H1 (cell line): Measurements from ENCODE around the gene RALA. TPM values are rescaled to one million over a fixed set of nuclear protein-coding genes. Genes with fewer than 3 reads are reported as not detected.

Experiments used
- CTCF ChIA-PET: fragments of 300-600 bp; sonication (Branson Sonifier 250); formaldehyde crosslinking; loops from one replicate; lab custom pipeline; 2021; ENCODE audit not compliant: partially characterized antibody; lab: Charles Lee
- POLR2A ChIA-PET: fragments of 300-600 bp; sonication (Branson Sonifier 250); formaldehyde crosslinking; loops from one replicate; lab custom pipeline; 2021; ENCODE audit warnings: inconsistent platforms; ENCODE audit not compliant: partially characterized antibody; lab: Charles Lee
- DNase-seq, 2 experiments: peaks; one replicate each; pipeline versions ENCODE4 v3.0.0 to v3.0.0-alpha.2; 2010 to 2022; ENCODE audit warnings: low spot score in 2 of 2, low read depth in 1 of 2, mixed read lengths in 1 of 2
- FAIRE-seq: peaks from 2 replicates; lab custom pipeline; 2011; peaks lifted over from hg19 to GRCh38; lab: Jason Lieb, UNC
- H2AFZ ChIP-seq: 2 replicates; pipeline ENCODE4 v1.8.1; 2012; ENCODE audit warnings: low read length, inconsistent platforms
- H2AK5ac ChIP-seq: 2 replicates; pipeline ENCODE4 v1.6.1; 2013; ENCODE audit warnings: low read depth, low read length
- H2BK120ac ChIP-seq: replicated peaks from 2 replicates; pipeline ENCODE3; 2013; ENCODE audit warnings: low read depth, low read length, inconsistent platforms
- H2BK12ac ChIP-seq: 2 replicates; pipeline ENCODE4 v1.6.1; 2013; ENCODE audit warnings: low read depth, low read length
- H2BK15ac ChIP-seq: 2 replicates; pipeline ENCODE4 v1.6.1; 2013; ENCODE audit warnings: low read length
- H2BK20ac ChIP-seq: 2 replicates; pipeline ENCODE4 v1.6.1; 2013; ENCODE audit warnings: low read length
- H2BK5ac ChIP-seq: 2 replicates; pipeline ENCODE4 v1.6.1; 2013; ENCODE audit warnings: low read depth, low read length
- H3K14ac ChIP-seq: 2 replicates; pipeline ENCODE4 v1.6.1; 2013; ENCODE audit warnings: inconsistent platforms; ENCODE audit not compliant: insufficient read length
- H3K18ac ChIP-seq: 2 replicates; pipeline ENCODE4 v1.6.1; 2013; ENCODE audit warnings: low read length; ENCODE audit errors: extremely low read depth
- H3K23ac ChIP-seq: 2 replicates; pipeline ENCODE4 v1.6.1; 2013; ENCODE audit warnings: inconsistent platforms; ENCODE audit not compliant: insufficient read length
- H3K23me2 ChIP-seq: 2 replicates; pipeline ENCODE4 v1.6.1; 2013; ENCODE audit warnings: low read depth, low read length
- H3K27ac ChIP-seq: 2 replicates; pipeline ENCODE4 v1.6.1; 2011; ENCODE audit warnings: low read depth, low read length, inconsistent platforms
- H3K27me3 ChIP-seq, 4 experiments: replicated peaks in 1 of 4; 1 replicate in 1 of 4; 2 replicates in 3 of 4; pipeline versions ENCODE4 v1.6.1 to v1.8.1; 2011 to 2013; ENCODE audit warnings: low read length in 3 of 4, mild to moderate bottlenecking in 3 of 4, inconsistent platforms in 2 of 4, mixed read lengths in 2 of 4, moderate library complexity in 1 of 4; ENCODE audit not compliant: control insufficient read depth in 3 of 4, insufficient read depth in 3 of 4; ENCODE audit errors: extremely low read depth in 1 of 4
- H3K36me3 ChIP-seq, 4 experiments: 2 replicates each; pipeline versions ENCODE4 v1.6.1 to v1.8.1; 2011 to 2013; ENCODE audit warnings: mild to moderate bottlenecking in 4 of 4, low read length in 3 of 4, moderate library complexity in 2 of 4, control low read depth in 1 of 4, inconsistent platforms in 1 of 4; ENCODE audit not compliant: insufficient read depth in 4 of 4, control insufficient read depth in 2 of 4
- H3K4ac ChIP-seq: replicated peaks from 2 replicates; pipeline ENCODE3; 2013; ENCODE audit warnings: low read length, low read depth, mixed read lengths, inconsistent platforms; ENCODE audit not compliant: insufficient read length
- H3K4me1 ChIP-seq, 4 experiments: replicated peaks in 1 of 4; 1 replicate in 1 of 4; 2 replicates in 3 of 4; pipeline versions ENCODE4 v1.6.1 to v1.8.1; 2011 to 2013; ENCODE audit warnings: low read length in 3 of 4, inconsistent platforms in 2 of 4, mixed read lengths in 1 of 4; ENCODE audit not compliant: insufficient read depth in 4 of 4, control insufficient read depth in 3 of 4
- H3K4me2 ChIP-seq, 2 experiments: 2 replicates each; pipeline versions ENCODE4 v1.6.1 to v1.8.1; 2011 to 2013; ENCODE audit warnings: low read depth in 2 of 2, low read length in 2 of 2, control low read depth in 1 of 2, inconsistent platforms in 1 of 2, mild to moderate bottlenecking in 1 of 2; ENCODE audit not compliant: insufficient read depth in 1 of 2
- H3K4me3 ChIP-seq, 4 experiments: fragments of 200-600, 300-600 bp in 1 of 4; sonication (generic), shearing (Covaris generic), sonication (Bioruptor Twin) in 1 of 4; 2 replicates each; pipeline versions ENCODE4 v1.5.1 to v1.8.1; 2011 to 2016; ENCODE audit warnings: low read length in 4 of 4, low read depth in 3 of 4, control low read depth in 2 of 4, inconsistent platforms in 2 of 4, mild to moderate bottlenecking in 2 of 4, mixed read lengths in 1 of 4, moderate library complexity in 1 of 4; ENCODE audit not compliant: insufficient read depth in 2 of 4; ENCODE audit errors: extremely low read depth in 1 of 4
- H3K56ac ChIP-seq: replicated peaks from 2 replicates; pipeline ENCODE3; 2013; ENCODE audit warnings: low read depth, mild to moderate bottlenecking, mixed read lengths, low read length, inconsistent platforms; ENCODE audit not compliant: insufficient read length
- H3K79me1 ChIP-seq: 2 replicates; pipeline ENCODE4 v1.6.1; 2013; ENCODE audit warnings: low read depth, low read length, control low read depth
- H3K79me2 ChIP-seq, 2 experiments: 2 replicates each; pipeline versions ENCODE4 v1.6.1 to v1.8.1; 2012 to 2013; ENCODE audit warnings: low read length in 2 of 2, mild to moderate bottlenecking in 2 of 2, inconsistent platforms in 1 of 2; ENCODE audit not compliant: insufficient read depth in 2 of 2, control insufficient read depth in 1 of 2
- H3K9ac ChIP-seq, 4 experiments: replicated peaks in 1 of 4; 1 replicate in 1 of 4; 2 replicates in 3 of 4; pipeline versions ENCODE4 v1.6.1 to v1.8.1; 2011 to 2013; ENCODE audit warnings: low read depth in 3 of 4, low read length in 3 of 4, control low read depth in 2 of 4, mild to moderate bottlenecking in 2 of 4, moderate library complexity in 2 of 4, inconsistent platforms in 1 of 4; ENCODE audit errors: extremely low read depth in 1 of 4
- H3K9me3 ChIP-seq, 2 experiments: 2 replicates each; pipeline versions ENCODE4 v1.6.1 to v1.8.1; 2012 to 2013; ENCODE audit warnings: mild to moderate bottlenecking in 2 of 2, moderate library complexity in 2 of 2, control low read depth in 1 of 2, inconsistent platforms in 1 of 2, low read depth in 1 of 2, low read length in 1 of 2, mixed read lengths in 1 of 2; ENCODE audit not compliant: insufficient read depth in 2 of 2
- H4K20me1 ChIP-seq, 2 experiments: replicated peaks in 1 of 2; 2 replicates each; pipeline versions ENCODE3 to v1.8.1; 2011 to 2013; ENCODE audit warnings: inconsistent platforms in 2 of 2, low read length in 2 of 2, mild to moderate bottlenecking in 1 of 2; ENCODE audit not compliant: insufficient read depth in 2 of 2, control insufficient read depth in 1 of 2
- H4K5ac ChIP-seq: 2 replicates; pipeline ENCODE4 v1.6.1; 2013; ENCODE audit warnings: low read length, low read depth, mixed read lengths, inconsistent platforms; ENCODE audit not compliant: insufficient read length
- H4K8ac ChIP-seq: 2 replicates; pipeline ENCODE4 v1.8.0; 2013; ENCODE audit warnings: mild to moderate bottlenecking, moderate library complexity, low read length, inconsistent platforms; ENCODE audit not compliant: insufficient read depth; ENCODE audit errors: extremely low read depth
- H4K91ac ChIP-seq: replicated peaks from 2 replicates; pipeline ENCODE3; 2013; ENCODE audit warnings: low read length, mixed read lengths, inconsistent platforms; ENCODE audit not compliant: insufficient read length
- ASH2L ChIP-seq: fragments of 200-600, 300-600 bp; sonication (generic); IDR thresholded peaks from one replicate; pipeline ENCODE4 v1.7.1; 2017; ENCODE audit warnings: low read length
- BRCA1 ChIP-seq: IDR thresholded peaks from 2 replicates; pipeline ENCODE4 v1.6.1; 2012; ENCODE audit warnings: low read depth, low read length, improper control_type of control experiment
- EGR1 ChIP-seq: IDR thresholded peaks from 2 replicates; pipeline ENCODE4 v1.6.1; 2011; ENCODE audit warnings: low read depth, low read length, borderline replicate concordance
- JUN ChIP-seq: IDR thresholded peaks from 2 replicates; pipeline ENCODE4 v1.6.1; 2011; ENCODE audit warnings: low read depth, mild to moderate bottlenecking, improper control_type of control experiment, low read length
- RFX5 ChIP-seq: IDR thresholded peaks from 2 replicates; pipeline ENCODE4 v1.6.1; 2011; ENCODE audit warnings: low read depth, low read length, improper control_type of control experiment, borderline replicate concordance
- SIRT6 ChIP-seq: IDR thresholded peaks from one replicate; pipeline ENCODE4 v1.7.1; 2012; ENCODE audit warnings: low read length, inconsistent platforms
- SIX5 ChIP-seq: IDR thresholded peaks from 2 replicates; pipeline ENCODE4 v1.6.1; 2011; ENCODE audit warnings: mild to moderate bottlenecking, low read depth, low read length
- TAF7 ChIP-seq: optimal IDR thresholded peaks from 2 replicates; pipeline ENCODE3; 2011; ENCODE audit warnings: low read depth, mild to moderate bottlenecking, inconsistent platforms, low read length, moderate library complexity, borderline replicate concordance
- YY1 ChIP-seq: IDR thresholded peaks from 2 replicates; pipeline ENCODE4 v1.6.1; 2011; ENCODE audit warnings: low read depth, mild to moderate bottlenecking, low read length
- ZNF274 ChIP-seq: IDR thresholded peaks from 2 replicates; pipeline ENCODE4 v1.7.0; 2012; ENCODE audit warnings: low read length, borderline replicate concordance; ENCODE audit errors: extremely low read depth
- WGBS, 2 experiments: shearing (Covaris generic) in 1 of 2; methylation state at CpG; one replicate each; pipeline versions ENCODE4 v1.1.6 to v1.1.7; 2013 to 2015; ENCODE audit warnings: low lambda C conversion rate in 2 of 2, mixed read lengths in 2 of 2, inconsistent platforms in 1 of 2, low coverage in 1 of 2, missing lambda C conversion rate in 1 of 2; ENCODE audit not compliant: insufficient replicate concordance in 2 of 2, insufficient coverage in 1 of 2, insufficient read length in 1 of 2; ENCODE audit errors: extremely low coverage in 1 of 2, missing lambda C conversion rate in 1 of 2; 5-methylcytosine and 5-hydroxymethylcytosine counted together
- polyA plus RNA-seq, 7 experiments: library from polyadenylated mRNA; depleted of rRNA in 3 of 7; stranded (reverse) in 5 of 7; unstranded in 2 of 7; fragments of >200 nt in 5 of 7; fragments of 200-250 nt in 2 of 7; gene quantifications; 1 replicate in 5 of 7; 2 replicates in 1 of 7; 4 replicates in 1 of 7; pipeline versions ENCODE4 v1.2.1 to v1.2.3, GENCODE V29; 2011 to 2013; ENCODE audit warnings: missing spikeins in 2 of 7, mixed read lengths in 2 of 7
- total RNA-seq: library from RNA; stranded (reverse); fragmentation: NEBNext Ultra II Directional; extraction: Animal tissue kit (Norgen Biotek cat#: 25700); gene quantifications from 2 replicates; pipeline ENCODE4 v1.2.1, GENCODE V29; 2021

Gene RALA
- total and polyA plus RNA-seq, 2 of the 8 experiments (the other 6 are each of a cell fraction or from before 2014, with no cell fraction given): 24.1 to 72.8 TPM

DNA sequence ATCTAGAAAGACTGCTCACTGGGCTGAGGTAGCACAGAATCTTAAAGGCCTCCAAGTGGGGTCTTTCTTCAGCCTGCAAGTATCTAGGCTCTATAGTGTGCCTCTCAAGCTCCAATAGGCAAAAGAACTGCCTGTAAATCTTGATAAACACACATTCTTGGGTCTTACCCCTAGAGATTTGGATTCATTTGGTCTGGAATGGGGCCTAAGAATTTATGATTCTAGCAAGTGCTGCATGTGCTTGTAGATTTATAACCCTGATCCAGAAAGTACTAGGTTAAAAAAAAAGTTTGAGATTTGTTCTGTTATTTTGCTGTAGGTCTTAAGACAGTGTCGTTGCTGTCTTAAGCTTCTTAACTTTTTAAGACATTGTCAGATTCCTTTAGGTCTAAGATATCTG lies 74.1 kb downstream of the RALA start:
- Histone ChIP-seq H3K36me3 (peaks cover 0 to 35% (median 24%) of the 10 kb centered on the region in 4 experiments; a peak in 7 of 8 replicates), H3K23ac (no peak overlapping the region), H2BK20ac (no peak overlapping the region), H3K4me1 (no peaks in the 10 kb centered on the region), H4K5ac (no peak overlapping the region), H4K8ac (no peak overlapping the region), H2BK5ac (no peak overlapping the region), H3K23me2 (no peaks in the 10 kb centered on the region; the same call in 1 of the 2 replicates), H4K91ac (no peak overlapping the region), H3K27ac (no peak overlapping the region), H3K9ac (no peak overlapping the region), H3K4me2 (no peak overlapping the region), H3K14ac (no peak overlapping the region), H2AK5ac (no peak overlapping the region), H2AFZ (no peak overlapping the region), H3K18ac (no peak overlapping the region), H2BK15ac (no peak overlapping the region), H3K27me3 (no peaks in the 10 kb centered on the region), H4K20me1 (peaks cover 0 to 5% of the 10 kb centered on the region in 2 experiments), H2BK120ac (no peak overlapping the region), H3K9me3 (no peaks in the 10 kb centered on the region), H3K56ac (no peak overlapping the region), H3K79me1 (0 out of 2 replicates have a peak, but pooled peaks cover 2% of the 10 kb centered on the region), H3K79me2 (no peaks in the 10 kb centered on the region), H2BK12ac (no peak overlapping the region), H3K4me3 (no peak overlapping the region), H3K4ac (no peak overlapping the region)
- no peak for DNase-seq
- TF ChIP-seq YY1 (no peak), ZNF274 (no peak), SIX5 (no peak), JUN (no peak), BRCA1 (no peak), SIRT6 (no peak), EGR1 (no peak), TAF7 (no peak), RFX5 (no peak), ASH2L (no peak)
- CTCF ChIA-PET: interaction anchor here (1.1 to 1.6 kb wide), 3 partner anchors 34 to 53 kb away, joined by 3 to 4 read pairs (median 3); no protein-coding TSS in a partner anchor
- WGBS, 2 experiments: 91% methylated on average over 1 of the region's 1 CpG; no CpG with 5 or more reads in 1 of the 2 experiments
- POLR2A ChIA-PET: no interaction called here
- FAIRE-seq: no peak
